GM12878 (cell line): ENCODE data around the gene BHLHE41. TPM values are rescaled to one million over a fixed set of nuclear protein-coding genes. Genes with fewer than 3 reads are reported as not detected.

Source experiments
- ATAC-seq: fragments of 200-7000 bp; cut with Tn5 transposase; 3 replicates; pipeline ENCODE4 v1.9.1; 2020; ENCODE audit warnings: mild to moderate bottlenecking, moderate library complexity
- BruUV-seq: library from RNA; stranded (reverse); fragments of 400-500 nt; replicated peaks from 2 replicates; lab custom pipeline; 2021; lab: Mats Ljungman, UMichigan
- CTCF ChIA-PET: fragments of 300-600 bp; sonication (Branson Sonifier 250); formaldehyde crosslinking; extraction: SDS; loops from one replicate; lab custom pipeline; 2021; ENCODE audit warnings: inconsistent platforms; lab: Yijun Ruan, JAX
- POLR2A ChIA-PET: fragments of 350-600 bp; formaldehyde crosslinking; extraction: SDS; loops from one replicate; lab custom pipeline; 2021; ENCODE audit warnings: inconsistent platforms; lab: Charles Lee
- RAD21 ChIA-PET: fragments of 300-600 bp; sonication (Branson Sonifier 250); formaldehyde crosslinking; loops from one replicate; lab custom pipeline; 2023; ENCODE audit warnings: antibody characterized with exemption; ENCODE audit not compliant: unreplicated experiment; lab: Charles Lee
- SMC1A ChIA-PET: fragments of 300-600 bp; sonication (Branson Sonifier 250); formaldehyde crosslinking; loops from one replicate; lab custom pipeline; 2023; ENCODE audit not compliant: unreplicated experiment, uncharacterized antibody; lab: Charles Lee
- DNase-seq: peaks from one replicate; pipeline ENCODE4 v3.0.0-alpha.2; 2011; ENCODE audit warnings: low read depth, low spot score
- FAIRE-seq: peaks from 3 replicates; lab custom pipeline; 2011; peaks lifted over from hg19 to GRCh38; lab: Jason Lieb, UNC
- H2AFZ ChIP-seq: 2 replicates; pipeline ENCODE4 v1.6.0; 2011; ENCODE audit warnings: low read depth, low read length, control low read depth; ENCODE audit not compliant: control insufficient read depth
- H3K27ac ChIP-seq: 2 replicates; pipeline ENCODE4 v1.5.1; 2011; ENCODE audit warnings: control low read depth; ENCODE audit not compliant: control insufficient read depth, insufficient read depth
- H3K27me3 ChIP-seq, 2 experiments: replicated peaks in 1 of 2; 2 replicates each; pipeline versions ENCODE4 v1.6.0 to v1.6.1; 2011; ENCODE audit warnings: low read length in 1 of 2; ENCODE audit not compliant: control insufficient read depth in 2 of 2, insufficient read depth in 2 of 2
- H3K36me3 ChIP-seq, 2 experiments: 2 replicates each; pipeline ENCODE4 v1.5.1; 2011; ENCODE audit warnings: low read length in 1 of 2; ENCODE audit not compliant: control insufficient read depth in 2 of 2, insufficient read depth in 2 of 2
- H3K4me1 ChIP-seq: 2 replicates; pipeline ENCODE4 v1.6.1; 2011; ENCODE audit warnings: mild to moderate bottlenecking, low read length, moderate library complexity, mixed read lengths; ENCODE audit not compliant: control insufficient read depth, insufficient read depth
- H3K4me2 ChIP-seq: 2 replicates; pipeline ENCODE4 v1.6.0; 2011; ENCODE audit warnings: control low read depth; ENCODE audit not compliant: control insufficient read depth, insufficient read depth
- H3K4me3 ChIP-seq: fragments of 200-600 bp; sonication (generic); 2 replicates; pipeline ENCODE4 v1.5.1; 2016
- H3K79me2 ChIP-seq: 2 replicates; pipeline ENCODE4 v1.6.0; 2011; ENCODE audit warnings: low read length; ENCODE audit not compliant: control insufficient read depth, insufficient read depth
- H3K9ac ChIP-seq: 2 replicates; pipeline ENCODE4 v1.8.0; 2011; ENCODE audit warnings: low read length, control low read depth, mixed read lengths; ENCODE audit not compliant: control insufficient read depth, insufficient read depth
- H3K9me3 ChIP-seq: replicated peaks from 3 replicates; pipeline ENCODE4 v1.5.1; 2011; ENCODE audit warnings: mild to moderate bottlenecking, low read length; ENCODE audit not compliant: control insufficient read depth, insufficient read depth
- H4K20me1 ChIP-seq: 2 replicates; pipeline ENCODE4 v1.6.0; 2011; ENCODE audit not compliant: control insufficient read depth, insufficient read depth
- CBX3 ChIP-seq: fragments of 200-600 bp; sonication (generic); IDR thresholded peaks from 2 replicates; pipeline ENCODE4 v1.6.1; 2016; ENCODE audit warnings: low read depth, borderline replicate concordance
- MAX ChIP-seq: IDR thresholded peaks from 2 replicates; pipeline ENCODE4 v1.6.1; 2012; ENCODE audit warnings: low read depth, low read length, improper control_type of control experiment
- PML ChIP-seq: IDR thresholded peaks from 2 replicates; pipeline ENCODE4 v1.6.1; 2012; ENCODE audit warnings: low read length, inconsistent platforms
- REST ChIP-seq: IDR thresholded peaks from 2 replicates; pipeline ENCODE4 v1.6.1; 2012; ENCODE audit warnings: mild to moderate bottlenecking, low read depth, low read length
- SUPT20H ChIP-seq: IDR thresholded peaks from 2 replicates; pipeline ENCODE4 v1.6.1; 2011; ENCODE audit warnings: low read depth, mild to moderate bottlenecking, low read length, moderate library complexity, borderline replicate concordance; ENCODE audit not compliant: control insufficient read depth
- TBL1XR1 ChIP-seq: IDR thresholded peaks from 2 replicates; pipeline ENCODE4 v1.6.1; 2012; ENCODE audit warnings: low read depth, low read length, improper control_type of control experiment
- ZNF384 ChIP-seq: IDR thresholded peaks from 2 replicates; pipeline ENCODE4 v1.6.1; 2012; ENCODE audit warnings: low read depth, mild to moderate bottlenecking, low read length, improper control_type of control experiment, borderline replicate concordance
- WGBS: methylation state at CpG from one replicate; pipeline ENCODE4 v1.1.6; 2016; ENCODE audit warnings: low lambda C conversion rate; ENCODE audit not compliant: insufficient replicate concordance, insufficient coverage; ENCODE audit errors: missing lambda C conversion rate; 5-methylcytosine and 5-hydroxymethylcytosine counted together
- in situ Hi-C: fragments of 300-500 bp; cut with MboI; formaldehyde crosslinking; loops from 9 replicates; pipeline ENCODE4 v1.14.3; 2018; ENCODE audit warnings: mixed read lengths
- intact Hi-C: fragments of 100-400 bp; cut with micrococcal nuclease; formaldehyde crosslinking; loops from one replicate; pipeline ENCODE4 v1.14.2; 2022; ENCODE audit not compliant: unreplicated experiment
- polyA plus RNA-seq, 11 experiments: library from polyadenylated mRNA; depleted of rRNA in 4 of 11; unstranded in 6 of 11; stranded (reverse) in 5 of 11; fragments of >200 nt; fragmentation: Nextera tagmentation in 4 of 11; fragmentation: Illumina TruSeq in 1 of 11; extraction: Ambion mirVana in 4 of 11; extraction: Trizol in 1 of 11; gene quantifications; 1 replicate in 1 of 11; 2 replicates in 10 of 11; pipeline versions ENCODE4 v1.2.1 to v1.2.3, GENCODE V29; 2011 to 2016; ENCODE audit warnings: inconsistent platforms in 2 of 11, missing spikeins in 2 of 11, low read depth in 1 of 11
- total RNA-seq, 4 experiments: library from RNA; depleted of rRNA in 3 of 4; stranded (reverse); fragments of >200 nt in 3 of 4; fragmentation: Illumina TruSeq in 1 of 4; extraction: Trizol in 1 of 4; gene quantifications; 2 replicates each; pipeline versions ENCODE4 v1.2.1 to v1.2.3, GENCODE V29; 2013 to 2021

The BHLHE41 gene
- total and polyA plus RNA-seq, 10 of the 15 experiments (the other 5 are each of a cell fraction or from before 2014, with no cell fraction given) = 0.02 to 1.5 (median 0.07) TPM; not detected in 3

- TF ChIP-seq REST (no peak), SUPT20H (no peak), TBL1XR1 (no peak), ZNF384 (no peak), CBX3 (no peak)
- TF ChIP-seq, all 136 proteins: peak for 0
Measured at GRCh38 chr12:26109343-26109881, 15.4 kb downstream of the BHLHE41 start (continued).

- ChIA-PET POLR2A (interaction anchor here (0.6 kb wide), 1 partner anchor 144 kb away, joined by 3 read pairs; no protein-coding TSS in a partner anchor), CTCF (interaction anchor here (0.6 to 4.5 kb wide), 6 partner anchors 9 to 506 kb away, joined by 3 to 20 read pairs (median 4); no protein-coding TSS in a partner anchor), RAD21 (interaction anchor here (2.1 kb wide), 1 partner anchor 10 kb away, joined by 7 read pairs; no protein-coding TSS in a partner anchor), SMC1A (interaction anchor here (0.6 to 1.7 kb wide), 4 partner anchors 10 to 360 kb away, joined by 3 to 5 read pairs (median 4); no protein-coding TSS in a partner anchor)
- ATAC-seq (no peak), DNase-seq (no peak), FAIRE-seq (no peak)
- Histone ChIP-seq H3K4me1 (peaks cover 9% of the 10 kb centered on the region), H4K20me1 (no peaks in the 10 kb centered on the region), H3K9me3 (no peaks in the 10 kb centered on the region; the same call in 2 of the 3 replicates), H3K4me3 (no peak overlapping the region), H3K27ac (no peak overlapping the region), H3K36me3 (no peaks in the 10 kb centered on the region), H3K4me2 (no peak overlapping the region), H3K9ac (no peak overlapping the region), H2AFZ (no peak overlapping the region), H3K27me3 (peaks cover 0 to 13% of the 10 kb centered on the region in 2 experiments; a peak in 2 of 4 replicates), H3K79me2 (no peaks in the 10 kb centered on the region)
- no TSS peak for BruUV-seq
- TF ChIP-seq PML (no peak), MAX (no peak)
- intact Hi-C loops (no loop called here), in situ Hi-C loops (loop anchor here (25.0 kb wide), 1 partner anchor 528 kb away; no protein-coding TSS in a partner anchor)
- WGBS = 13% methylated on average over 2 of the region's 2 CpGs
Measured at GRCh38 chr12:26108915-26109314, 15.9 kb downstream of the BHLHE41 start.
